ENCODE measurements around the gene MIDN. TPM values are rescaled to one million over a fixed set of nuclear protein-coding genes. Genes with fewer than 3 reads are reported as not detected.

MIDN gene
- total RNA-seq, 1 donor from 2014 or later = 68.3 TPM

DNA sequence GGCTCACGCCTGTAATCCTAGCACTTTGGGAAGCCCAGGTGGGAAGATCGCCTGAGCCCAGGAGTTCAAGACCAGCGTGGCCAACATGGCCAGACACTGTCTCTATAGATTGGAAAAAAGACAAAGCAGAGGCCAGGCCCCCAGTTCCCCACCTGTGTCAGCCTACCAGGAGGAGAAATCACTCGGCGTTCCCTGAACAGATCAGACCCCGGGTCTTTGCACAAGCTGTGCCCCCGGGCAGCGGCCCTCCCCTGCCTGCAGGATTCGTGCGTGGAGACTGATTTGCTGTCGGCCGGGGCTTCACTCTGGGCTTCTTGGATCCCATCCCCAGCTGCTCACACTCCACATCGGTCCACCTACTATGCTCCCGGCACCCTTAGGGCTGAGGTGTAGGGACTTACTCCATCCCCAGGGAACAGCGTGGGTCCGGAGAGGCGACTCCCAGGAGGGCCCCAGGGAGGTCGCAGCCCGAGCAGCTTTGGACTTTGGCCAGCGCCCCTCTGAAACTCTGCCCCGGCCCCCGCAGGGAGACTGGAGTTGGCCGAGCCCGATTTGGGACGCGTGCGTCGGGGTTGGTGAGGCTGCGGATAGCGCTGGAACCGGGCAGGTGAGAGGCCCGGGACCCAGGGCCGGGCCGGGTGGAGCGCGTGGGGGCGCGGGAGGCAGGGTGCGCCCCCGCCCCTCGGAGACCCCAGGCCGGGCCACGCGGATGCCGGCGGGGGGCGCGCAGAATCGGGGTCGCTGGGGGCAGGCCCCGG lies 36.8 kb downstream of the MIDN start:
- TF ChIP-seq, protein P1, sequence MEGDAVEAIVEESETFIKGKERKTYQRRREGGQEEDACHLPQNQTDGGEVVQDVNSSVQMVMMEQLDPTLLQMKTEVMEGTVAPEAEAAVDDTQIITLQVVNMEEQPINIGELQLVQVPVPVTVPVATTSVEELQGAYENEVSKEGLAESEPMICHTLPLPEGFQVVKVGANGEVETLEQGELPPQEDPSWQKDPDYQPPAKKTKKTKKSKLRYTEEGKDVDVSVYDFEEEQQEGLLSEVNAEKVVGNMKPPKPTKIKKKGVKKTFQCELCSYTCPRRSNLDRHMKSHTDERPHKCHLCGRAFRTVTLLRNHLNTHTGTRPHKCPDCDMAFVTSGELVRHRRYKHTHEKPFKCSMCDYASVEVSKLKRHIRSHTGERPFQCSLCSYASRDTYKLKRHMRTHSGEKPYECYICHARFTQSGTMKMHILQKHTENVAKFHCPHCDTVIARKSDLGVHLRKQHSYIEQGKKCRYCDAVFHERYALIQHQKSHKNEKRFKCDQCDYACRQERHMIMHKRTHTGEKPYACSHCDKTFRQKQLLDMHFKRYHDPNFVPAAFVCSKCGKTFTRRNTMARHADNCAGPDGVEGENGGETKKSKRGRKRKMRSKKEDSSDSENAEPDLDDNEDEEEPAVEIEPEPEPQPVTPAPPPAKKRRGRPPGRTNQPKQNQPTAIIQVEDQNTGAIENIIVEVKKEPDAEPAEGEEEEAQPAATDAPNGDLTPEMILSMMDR (IDR thresholded peaks at IDR 0.05) = no peak
- H3K9me3 Mint-ChIP-seq (ENCODE audit: low read depth) = no peaks in the 10 kb centered on the region
- H3K27ac Mint-ChIP-seq (ENCODE audit: unreplicated experiment) = no peak overlapping the region
- no peaks in the 10 kb centered on the region for H3K36me3 Mint-ChIP-seq (ENCODE audit: low read depth)
- no peak for DNase-seq (ENCODE audit: low spot score)
- peaks cover 3% of the 10 kb centered on the region for H3K4me1 Mint-ChIP-seq (ENCODE audit: low read depth)
- peak overlapping the region; percentile 57 for H3K4me3 Mint-ChIP-seq (ENCODE audit: unreplicated experiment)
- H3K27me3 Mint-ChIP-seq (ENCODE audit: low read depth) = no peaks in the 10 kb centered on the region

DNA sequence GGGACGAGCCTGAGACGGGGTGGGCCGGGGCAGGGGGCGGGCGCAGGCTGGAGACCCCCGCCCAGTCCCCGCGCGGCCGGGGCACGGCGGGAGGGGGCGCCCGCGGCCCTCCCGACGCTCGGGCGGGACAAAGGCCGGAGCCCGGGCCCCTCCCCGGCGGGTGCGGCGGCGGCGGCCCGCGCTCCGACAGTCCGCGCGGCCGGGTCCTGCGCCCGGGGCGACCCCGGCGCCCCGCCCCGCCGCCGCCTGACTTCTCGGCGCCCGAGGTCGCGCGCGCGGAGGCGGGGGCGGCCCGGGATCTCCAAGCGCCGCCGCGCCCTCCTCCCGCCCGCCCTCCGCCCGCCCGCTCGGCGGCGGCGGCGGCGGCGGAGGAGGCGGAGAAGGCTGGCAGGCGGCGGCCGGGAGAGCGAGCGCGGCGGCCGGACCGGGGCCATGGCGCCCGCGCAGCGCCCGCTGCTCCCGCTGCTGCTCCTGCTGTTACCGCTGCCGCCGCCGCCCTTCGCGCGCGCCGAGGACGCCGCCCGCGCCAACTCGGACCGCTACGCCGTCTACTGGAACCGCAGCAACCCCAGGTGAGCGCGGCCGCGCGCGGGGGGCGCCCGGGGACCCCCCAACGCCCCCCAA lies 37.5 kb downstream of the MIDN start, which contains the start of gene EFNA2:
Gene EFNA2, plus strand, starts transcription at position 137 of the 624 bp plus-strand sequence. Its CDS starts 296 bp downstream, at position 433.
- TF ChIP-seq, protein P1 (IDR thresholded peaks at IDR 0.05) = peak; percentile 39
- no peaks in the 10 kb centered on the region for H3K9me3 Mint-ChIP-seq (ENCODE audit: low read depth)
- H3K27me3 Mint-ChIP-seq (ENCODE audit: low read depth) = no peaks in the 10 kb centered on the region
- peaks cover 3% of the 10 kb centered on the region for H3K4me1 Mint-ChIP-seq (ENCODE audit: low read depth)
- no peak for DNase-seq (ENCODE audit: low spot score)
- peak within 1 kb of the TSS; percentile 74 for H3K4me3 Mint-ChIP-seq (ENCODE audit: unreplicated experiment)
- H3K36me3 Mint-ChIP-seq (ENCODE audit: low read depth) = no peaks in the 10 kb centered on the region
- H3K27ac Mint-ChIP-seq (ENCODE audit: unreplicated experiment) = no peak within 1 kb of the TSS

DNA sequence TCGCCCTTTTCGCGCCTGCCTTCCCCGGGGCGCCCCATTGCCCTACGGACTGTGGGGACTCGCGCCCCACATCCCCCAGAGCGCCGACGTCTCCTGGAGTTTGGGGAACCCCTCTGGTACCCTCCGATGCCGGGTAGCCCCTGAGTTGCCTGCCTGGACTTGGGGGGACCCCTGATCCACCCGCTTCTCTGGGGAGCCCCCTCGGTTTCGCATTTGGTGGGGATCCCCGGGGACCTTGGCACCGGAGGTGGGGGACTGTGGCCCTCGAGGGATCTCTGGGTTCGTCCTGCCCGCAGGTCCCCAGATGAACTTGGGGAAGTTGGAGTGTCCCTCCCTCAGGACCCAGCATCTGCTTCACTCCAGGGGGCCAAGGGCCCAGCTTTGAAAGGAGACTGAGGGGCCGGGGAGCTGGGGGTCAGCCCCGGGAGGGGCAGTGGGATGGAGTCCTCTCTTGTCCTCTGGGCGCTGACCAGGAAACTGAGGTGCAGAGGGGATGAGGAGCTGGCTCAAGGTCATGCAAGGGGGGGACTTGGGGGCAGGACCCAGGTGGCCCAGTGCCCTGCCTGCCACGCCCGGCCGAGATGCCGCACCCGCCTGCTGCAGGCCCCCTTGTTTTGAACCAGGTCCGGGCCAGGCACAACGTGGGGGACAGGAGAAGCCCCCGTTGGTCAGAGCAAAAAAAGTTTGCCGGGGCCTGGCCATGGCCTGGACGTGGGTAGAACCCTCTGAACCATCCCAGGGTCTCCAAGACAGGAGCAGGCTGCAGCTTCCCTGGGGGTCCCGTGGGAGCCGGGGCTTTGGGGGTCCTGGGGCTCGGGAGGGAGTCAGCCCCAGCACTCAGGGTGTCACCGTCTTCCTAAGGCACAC lies 38.3 kb downstream of the MIDN start:
- Mint-ChIP-seq H3K36me3 (ENCODE audit: low read depth) (no peaks in the 10 kb centered on the region), H3K27me3 (ENCODE audit: low read depth) (no peaks in the 10 kb centered on the region), H3K4me1 (ENCODE audit: low read depth) (peaks cover 3% of the 10 kb centered on the region), H3K27ac (ENCODE audit: unreplicated experiment) (no peak overlapping the region), H3K4me3 (ENCODE audit: unreplicated experiment) (peak overlapping the region; percentile 74), H3K9me3 (ENCODE audit: low read depth) (no peaks in the 10 kb centered on the region)
- no peak for DNase-seq (ENCODE audit: low spot score)
- TF ChIP-seq, protein P1 (IDR thresholded peaks at IDR 0.05) = no peak

DNA sequence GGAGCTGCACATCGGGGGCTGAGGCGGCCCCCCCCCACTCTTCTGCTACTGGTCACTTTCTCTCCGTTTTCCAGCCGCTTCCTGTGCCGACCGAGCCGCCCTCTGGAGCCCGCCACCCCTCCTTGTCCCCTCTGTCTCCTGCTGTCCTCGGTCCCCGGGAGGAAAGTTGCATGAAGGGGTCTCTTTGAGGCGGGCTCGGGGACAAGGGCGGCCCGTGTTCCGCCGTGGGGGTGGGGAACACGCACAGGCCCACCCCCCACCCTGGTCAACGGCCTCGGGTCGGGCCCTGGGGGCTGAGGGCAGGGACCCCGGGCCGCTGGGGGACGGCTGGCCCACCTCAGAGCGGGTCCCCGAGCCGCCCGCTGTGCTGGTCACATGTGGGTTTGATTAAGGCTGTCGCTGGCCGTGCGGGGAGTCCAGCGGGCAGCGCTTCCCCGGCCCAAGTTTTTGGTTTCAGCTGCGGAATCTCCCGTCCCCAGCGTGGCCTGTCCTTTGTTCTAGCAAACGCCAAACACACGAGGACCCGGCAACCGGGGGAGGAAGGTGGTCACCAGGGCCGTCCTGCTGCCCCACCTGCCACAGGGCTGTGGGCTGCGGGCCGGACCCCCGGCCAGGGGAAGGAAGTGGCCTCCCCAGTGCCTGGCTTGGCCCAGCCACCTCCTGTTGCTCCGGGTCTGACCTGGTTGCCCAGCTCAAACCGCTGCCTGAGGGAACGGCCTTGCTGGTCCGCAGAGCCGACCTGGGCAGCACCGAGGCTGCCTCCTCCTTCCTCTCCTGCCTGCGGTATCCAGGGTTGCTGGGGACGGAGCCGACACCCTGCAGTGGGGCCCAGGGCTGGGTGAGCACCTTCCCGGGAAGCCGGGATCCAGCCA lies 39.2 kb downstream of the MIDN start:
- peaks cover 3% of the 10 kb centered on the region for H3K4me1 Mint-ChIP-seq (ENCODE audit: low read depth)
- H3K36me3 Mint-ChIP-seq (ENCODE audit: low read depth) = no peaks in the 10 kb centered on the region
- TF ChIP-seq, protein P1 (IDR thresholded peaks at IDR 0.05) = no peak
- no peaks in the 10 kb centered on the region for H3K9me3 Mint-ChIP-seq (ENCODE audit: low read depth)
- peaks cover 2% of the 10 kb centered on the region for H3K27me3 Mint-ChIP-seq (ENCODE audit: low read depth)
- peak overlapping the region; percentile 74 for H3K4me3 Mint-ChIP-seq (ENCODE audit: unreplicated experiment)
- no peak for DNase-seq (ENCODE audit: low spot score)
- H3K27ac Mint-ChIP-seq (ENCODE audit: unreplicated experiment) = no peak overlapping the region
